IPS-NIHi7 (cell line): Measurements from ENCODE around the gene RBP4.

Source experiments
- DNase-seq: peaks from one replicate; pipeline ENCODE4 v3.0.0; 2012; ENCODE audit warnings: mixed read lengths; ENCODE audit errors: extremely low spot score

RBP4 gene

DNA sequence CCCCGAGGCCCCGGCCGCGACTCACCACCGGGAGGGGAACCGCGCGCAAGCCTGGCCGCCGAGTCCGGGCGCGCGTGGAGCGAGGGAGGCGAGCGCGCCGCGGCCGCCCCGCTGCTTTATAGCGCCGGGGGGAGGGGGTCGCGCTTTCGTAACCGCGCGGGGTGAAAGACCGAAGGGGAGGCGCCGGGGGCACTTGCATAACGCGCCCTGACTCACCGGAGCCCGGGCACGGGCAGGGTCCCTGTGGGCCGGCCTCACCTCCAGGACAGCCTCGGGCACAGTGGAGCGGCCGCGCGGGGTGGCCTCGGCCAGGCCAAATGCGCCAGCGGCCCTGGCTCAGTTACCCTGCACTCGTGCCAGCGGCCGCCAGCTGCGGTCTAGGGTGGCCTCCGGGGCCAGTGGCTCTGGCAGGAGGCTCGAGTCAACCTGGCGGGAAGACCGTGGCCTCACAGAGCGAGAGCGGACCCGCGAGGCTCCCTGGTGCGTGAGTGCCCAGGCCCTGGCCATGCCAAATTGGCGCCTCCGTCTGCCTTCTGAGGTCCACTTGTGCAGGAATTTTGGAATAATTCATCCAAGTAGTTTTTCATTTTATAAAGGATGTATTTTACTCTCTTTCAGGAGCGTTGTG, at the start of gene RBP4:
Gene RBP4, minus strand, starts transcription at position 90 of the 628 bp plus-strand sequence. CDS start 207 bp downstream, outside the sequence.
- DNase-seq: peak; percentile 26

DNA sequence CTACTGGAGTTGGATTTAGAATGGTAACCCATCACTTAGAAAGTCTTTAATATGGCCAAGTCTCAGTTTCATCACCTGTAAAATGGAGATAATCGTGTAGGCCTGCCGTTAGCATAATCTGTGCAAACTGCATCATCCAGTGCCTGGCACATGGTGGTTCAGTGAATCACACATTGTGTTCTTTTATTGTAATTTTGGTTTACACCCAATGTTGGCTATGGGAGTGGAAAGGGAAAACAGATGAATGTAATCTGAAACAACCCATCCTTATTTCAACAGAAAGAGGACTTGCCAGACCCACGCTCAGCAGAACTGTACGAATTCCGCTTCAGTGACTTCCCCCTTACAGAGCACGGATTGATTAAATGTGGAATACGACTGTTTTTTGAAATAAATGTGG, 38.8 kb upstream of the RBP4 start:
- no peak for DNase-seq

DNA sequence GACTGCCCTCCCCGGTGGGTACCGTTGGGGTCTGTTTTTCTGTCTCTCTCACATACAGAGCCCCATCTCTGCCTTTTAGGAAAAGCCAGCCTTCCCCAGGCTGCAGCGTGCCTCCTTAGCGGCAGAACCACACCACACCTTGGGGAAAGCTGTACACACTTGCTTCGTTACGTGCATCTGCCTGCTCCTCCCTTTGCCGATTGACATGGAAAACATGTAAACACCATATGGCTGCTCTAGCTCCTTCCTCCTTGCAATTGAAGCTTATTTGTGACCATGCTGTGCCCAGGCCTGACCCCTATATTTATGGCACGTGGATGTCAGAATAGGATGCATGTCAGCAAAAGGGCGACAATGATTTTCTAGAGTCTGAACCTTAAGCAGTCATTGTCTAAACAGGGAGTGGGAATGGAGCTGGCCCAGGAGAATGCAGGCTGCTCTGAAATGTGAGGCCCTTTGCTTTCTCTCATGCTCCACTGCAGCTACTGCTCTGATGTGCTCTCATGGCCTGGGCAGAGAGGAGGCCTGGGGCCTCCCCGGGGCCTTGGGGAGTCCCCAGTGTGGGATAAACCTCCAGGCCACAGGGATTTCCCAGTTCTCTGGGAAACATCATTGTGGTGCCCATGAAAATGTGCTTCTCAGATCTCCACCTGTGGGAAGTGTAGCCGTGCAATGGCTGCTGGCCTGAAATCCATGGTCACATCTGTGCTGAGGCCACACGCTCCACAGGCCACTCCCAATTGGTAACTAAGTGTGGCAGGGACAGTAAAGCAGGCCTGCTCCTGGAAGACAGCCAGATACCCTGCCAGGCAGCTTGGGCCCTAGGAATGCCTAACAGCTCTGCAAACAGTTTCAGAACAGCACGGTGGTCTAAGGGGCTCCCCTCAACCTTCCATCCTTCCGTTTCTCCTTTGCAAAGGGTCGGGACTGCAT, 29.9 kb upstream of the RBP4 start:
- DNase-seq: no peak

DNA sequence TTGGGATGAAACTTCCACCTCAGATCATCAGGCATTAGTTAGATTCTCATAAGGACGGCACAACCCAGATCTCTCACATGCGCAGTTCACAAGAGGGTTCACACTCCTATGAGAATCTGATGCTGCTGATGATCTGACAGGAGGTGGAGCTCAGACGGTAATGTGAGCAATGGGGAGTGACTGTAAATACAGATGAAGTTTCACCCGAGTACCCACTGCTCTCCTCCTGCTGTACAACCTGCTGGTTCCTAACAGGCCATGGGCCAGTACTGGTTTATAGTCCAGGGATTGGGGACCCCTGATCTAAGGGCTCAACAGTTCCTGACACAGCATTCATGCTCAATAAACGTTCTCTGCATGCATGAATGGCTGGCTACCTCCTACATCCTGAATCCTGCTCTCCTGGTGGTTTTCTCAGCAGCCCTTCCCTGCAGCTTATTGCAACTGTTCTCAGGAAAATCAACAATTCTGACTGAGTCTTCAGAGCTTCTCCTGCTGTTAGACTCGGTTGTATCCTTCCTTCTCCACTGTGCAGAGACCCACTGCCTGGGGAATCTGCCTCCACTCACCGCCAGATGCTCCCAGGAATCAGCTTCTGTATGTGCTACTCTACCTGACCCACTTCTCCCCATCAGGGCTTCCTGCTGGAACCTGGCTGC, 28.7 kb upstream of the RBP4 start:
- no peak for DNase-seq

DNA sequence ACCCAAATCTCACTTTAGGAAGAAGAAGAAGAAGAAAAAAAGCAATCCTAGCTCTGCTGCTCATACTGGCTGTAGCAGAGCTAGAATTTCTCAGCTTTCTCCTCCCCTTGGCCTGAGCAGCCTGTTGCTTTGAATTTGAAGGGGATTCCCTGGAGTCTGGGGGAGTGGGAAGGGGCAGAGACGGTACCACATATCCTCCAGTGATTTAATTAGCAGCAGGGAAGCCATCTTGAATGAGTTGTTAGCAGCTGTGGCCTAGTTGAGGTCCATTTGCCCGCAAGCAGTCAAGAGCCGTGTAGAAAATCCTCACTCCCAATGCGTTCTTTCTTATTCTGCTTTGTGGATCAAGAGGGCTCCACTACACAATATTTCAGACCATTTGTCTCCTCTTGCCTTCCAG, 27.8 kb upstream of the RBP4 start:
- no peak for DNase-seq

DNA sequence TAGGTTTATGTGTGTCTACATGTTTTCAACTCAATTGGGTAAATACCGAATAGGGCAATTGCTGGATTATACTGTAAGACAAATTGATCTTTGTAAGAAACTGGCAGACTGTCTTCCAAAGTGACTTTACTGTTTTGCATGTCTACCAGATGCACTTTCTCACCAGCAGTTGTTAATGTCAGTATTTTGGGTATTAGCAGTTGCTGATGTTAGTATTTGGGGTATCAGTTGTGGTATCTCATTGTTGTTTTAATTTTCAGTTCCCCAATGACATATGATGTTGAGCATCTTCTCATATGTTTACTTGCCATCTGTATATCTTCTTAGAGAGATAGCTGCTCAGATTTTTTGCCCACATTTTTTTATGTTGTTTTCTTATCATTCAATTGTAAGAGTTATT, 21.9 kb upstream of the RBP4 start:
- DNase-seq: no peak

DNA sequence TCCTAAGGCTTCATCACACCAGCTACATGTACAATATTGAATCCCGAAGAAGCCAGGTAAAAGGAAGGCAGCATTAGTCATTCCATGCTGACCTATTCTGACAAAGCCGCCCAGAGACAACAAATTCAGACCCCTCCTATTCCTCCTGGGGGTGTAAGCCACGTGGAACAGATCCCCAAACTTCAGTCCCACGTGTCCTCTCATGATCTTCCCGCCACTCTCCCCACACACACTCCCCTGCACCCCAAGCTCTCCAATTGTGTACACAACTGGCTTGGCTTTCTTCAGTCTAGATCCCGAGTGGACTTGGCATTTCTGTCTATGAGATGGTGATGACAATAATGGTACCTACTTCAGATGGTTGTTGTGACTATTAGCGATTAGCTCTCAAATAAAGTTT, 19.9 kb upstream of the RBP4 start:
- no peak for DNase-seq

DNA sequence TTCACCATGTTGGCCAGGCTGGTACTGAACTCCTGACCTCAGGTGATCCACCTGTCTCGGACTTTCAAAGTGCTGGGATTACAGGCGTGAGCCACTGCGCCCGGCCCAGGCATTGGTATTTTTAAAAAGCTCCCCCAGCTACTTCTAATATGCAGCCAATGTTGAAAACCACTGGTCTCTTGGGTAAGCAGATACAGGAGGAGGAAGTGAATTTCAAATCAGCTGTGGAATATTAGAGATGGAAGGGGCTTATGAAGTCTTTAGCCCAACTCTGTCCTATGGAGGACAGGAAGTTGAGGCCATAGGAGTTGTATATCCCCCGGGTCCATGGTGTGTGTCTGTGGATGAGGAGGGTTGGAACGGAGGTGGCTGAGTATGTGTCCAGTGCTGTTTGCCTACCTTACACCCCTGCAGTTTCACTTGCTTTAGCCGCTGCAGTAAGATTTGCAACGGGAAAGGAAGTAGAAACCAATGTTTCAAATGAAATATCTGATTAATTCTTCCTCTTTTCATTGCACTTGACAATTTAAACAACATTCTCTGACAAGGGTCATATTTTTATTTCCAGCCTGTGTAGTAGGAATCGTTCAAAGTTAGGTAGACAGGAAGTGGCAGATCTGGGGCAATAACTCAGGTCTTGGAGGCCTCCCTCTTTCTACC, 14.7 kb upstream of the RBP4 start:
- no peak for DNase-seq

DNA sequence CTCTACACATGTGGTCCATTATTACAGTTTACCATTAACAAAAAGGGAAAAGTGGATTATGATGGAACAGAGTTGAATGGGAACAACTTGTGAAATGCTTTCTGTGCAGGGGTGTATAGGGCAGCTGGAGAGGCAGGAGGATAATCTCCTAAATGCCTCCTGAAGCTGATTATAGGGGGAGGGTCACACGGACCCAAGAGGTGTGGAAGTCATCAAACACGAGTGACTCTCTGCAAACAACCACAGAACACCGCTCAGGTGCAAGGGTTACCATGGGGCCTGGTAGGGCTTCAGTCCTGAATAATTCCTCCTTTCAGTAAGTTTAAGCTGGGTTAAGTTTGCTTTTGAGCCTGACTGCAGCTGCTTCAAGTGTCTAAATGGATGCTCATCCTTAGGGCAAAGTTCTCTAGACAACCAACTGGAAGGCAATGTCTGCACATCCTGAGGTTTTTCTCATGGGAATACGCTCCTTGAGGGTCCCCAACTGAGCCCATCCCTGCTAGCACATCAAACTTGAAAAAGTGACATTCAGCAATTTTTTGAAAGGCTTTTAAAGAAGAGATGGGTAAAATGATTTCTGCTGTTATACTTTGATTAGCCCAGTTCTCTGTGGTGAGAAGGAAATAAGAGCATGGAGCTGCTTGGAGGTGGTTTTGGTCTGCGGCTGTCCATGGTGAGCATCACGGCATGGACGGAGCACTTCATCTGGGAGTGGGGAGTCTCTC, 13.2 kb upstream of the RBP4 start:
- no peak for DNase-seq

DNA sequence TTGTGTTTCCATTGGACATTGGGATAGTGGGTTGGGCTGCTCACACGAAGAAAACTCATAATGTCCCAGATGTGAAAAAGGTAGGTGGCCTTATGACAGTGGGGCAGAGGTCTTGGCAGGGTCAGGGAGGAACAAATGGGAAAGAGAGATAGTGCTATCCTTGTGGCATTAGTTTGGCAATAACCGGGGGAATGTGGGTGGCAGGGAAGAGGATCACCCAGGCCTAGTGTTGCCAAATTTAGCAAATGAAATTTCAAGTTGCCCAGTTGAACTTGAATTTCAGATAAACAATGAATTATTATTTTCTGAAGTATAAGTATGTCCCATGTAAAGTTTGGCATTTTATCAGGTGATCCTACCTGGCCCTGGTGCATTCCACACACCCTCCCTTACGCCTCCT, 12.1 kb upstream of the RBP4 start:
- DNase-seq: no peak

DNA sequence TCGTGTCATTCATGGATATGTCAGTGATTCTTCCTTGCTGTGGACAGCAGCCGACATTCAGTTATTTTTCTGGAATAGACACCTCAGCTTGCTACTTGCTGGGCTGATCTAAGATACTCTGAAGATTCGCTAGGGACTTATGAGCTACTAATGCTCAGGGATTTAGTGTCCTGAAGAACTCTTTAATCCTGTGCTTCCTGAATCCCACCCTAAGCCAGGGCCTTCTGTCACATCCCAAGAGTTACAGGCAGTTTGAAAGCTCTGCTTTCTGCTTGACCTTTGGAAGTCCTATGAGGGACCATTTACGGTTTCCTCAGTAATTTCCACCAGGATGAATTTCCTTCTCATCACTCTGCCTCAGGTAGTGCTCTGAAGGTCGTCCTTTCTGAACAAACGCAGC, 11.3 kb upstream of the RBP4 start, which contains the start of gene PDE6C:
Gene PDE6C, plus strand, starts transcription at position 227 of the 400 bp plus-strand sequence. CDS start 189 bp downstream, outside the sequence.
- DNase-seq: no peak

DNA sequence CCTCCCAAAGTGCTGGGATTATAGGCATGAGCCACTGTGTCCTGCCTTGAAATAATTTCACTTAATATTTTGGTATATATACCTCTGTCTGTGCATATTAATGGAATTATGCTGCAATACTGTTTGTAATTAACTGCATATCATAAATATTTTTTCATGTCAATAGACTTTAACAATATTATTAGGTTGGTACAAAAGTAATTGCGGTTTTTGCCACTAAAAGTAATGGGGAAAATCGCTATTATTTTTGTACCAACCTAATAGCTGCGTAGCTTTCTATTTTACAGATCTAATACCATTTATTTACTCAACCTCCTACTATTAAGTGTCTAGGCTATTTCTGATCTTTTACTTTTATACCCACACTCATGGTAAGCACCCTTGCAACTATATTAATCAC, 7.4 kb upstream of the RBP4 start:
- DNase-seq: no peak

DNA sequence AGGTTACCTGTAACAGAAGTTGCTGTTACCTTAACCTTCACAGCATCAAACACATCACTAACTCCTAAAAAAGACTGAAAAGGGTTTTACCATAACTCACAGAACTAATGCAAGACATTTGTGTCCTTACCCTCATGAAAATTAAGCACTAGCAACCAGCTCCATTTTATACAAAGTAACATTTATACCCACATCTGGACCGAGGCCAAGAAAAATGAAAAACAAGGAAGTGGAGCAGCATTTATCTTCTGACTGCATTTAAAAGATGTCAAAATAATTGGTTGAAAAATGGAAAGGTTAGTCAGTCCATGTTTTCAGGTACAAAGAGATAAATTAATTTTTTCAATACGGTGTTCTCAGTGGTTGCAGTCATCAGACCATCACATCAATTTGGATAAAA, 3.1 kb upstream of the RBP4 start:
- no peak for DNase-seq

DNA sequence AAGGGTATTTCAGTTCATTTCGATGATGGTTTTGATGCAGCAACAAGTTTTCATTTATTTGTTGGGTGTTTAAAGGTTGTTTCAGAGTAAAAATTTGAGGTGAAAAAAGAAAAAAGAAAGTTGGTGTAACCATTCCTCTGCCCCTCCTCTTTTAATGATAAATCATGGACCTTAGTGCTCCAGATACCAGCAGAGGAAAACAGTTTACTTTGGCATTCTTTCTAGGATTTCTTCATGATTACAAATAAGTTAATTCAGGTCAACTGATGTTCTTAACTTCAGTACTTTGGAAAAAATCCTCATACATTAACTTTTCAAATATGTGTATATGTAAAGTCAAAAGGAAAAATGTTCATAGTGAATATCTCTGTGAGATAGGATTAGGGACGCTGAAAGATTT, 2.0 kb upstream of the RBP4 start:
- no peak for DNase-seq

DNA sequence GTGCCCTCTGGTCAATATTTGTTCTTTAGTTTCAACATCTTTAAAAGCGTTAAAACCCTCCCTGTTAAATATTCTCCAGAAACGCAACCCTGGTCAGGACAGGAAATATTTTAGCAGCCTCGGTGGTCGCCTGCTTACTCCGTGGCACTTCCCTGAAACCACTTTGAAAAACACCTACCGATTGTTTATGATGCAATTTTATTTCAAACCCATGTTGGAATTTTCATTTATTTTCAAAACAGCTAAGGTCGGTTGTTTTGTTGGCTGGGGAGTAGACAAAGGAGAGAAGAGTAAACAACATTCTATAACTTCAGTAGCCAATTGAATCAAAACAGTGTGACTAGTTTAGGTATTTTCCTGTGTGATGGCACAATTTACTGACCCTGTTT, 733 bp upstream of the RBP4 start:
- DNase-seq: no peak

DNA sequence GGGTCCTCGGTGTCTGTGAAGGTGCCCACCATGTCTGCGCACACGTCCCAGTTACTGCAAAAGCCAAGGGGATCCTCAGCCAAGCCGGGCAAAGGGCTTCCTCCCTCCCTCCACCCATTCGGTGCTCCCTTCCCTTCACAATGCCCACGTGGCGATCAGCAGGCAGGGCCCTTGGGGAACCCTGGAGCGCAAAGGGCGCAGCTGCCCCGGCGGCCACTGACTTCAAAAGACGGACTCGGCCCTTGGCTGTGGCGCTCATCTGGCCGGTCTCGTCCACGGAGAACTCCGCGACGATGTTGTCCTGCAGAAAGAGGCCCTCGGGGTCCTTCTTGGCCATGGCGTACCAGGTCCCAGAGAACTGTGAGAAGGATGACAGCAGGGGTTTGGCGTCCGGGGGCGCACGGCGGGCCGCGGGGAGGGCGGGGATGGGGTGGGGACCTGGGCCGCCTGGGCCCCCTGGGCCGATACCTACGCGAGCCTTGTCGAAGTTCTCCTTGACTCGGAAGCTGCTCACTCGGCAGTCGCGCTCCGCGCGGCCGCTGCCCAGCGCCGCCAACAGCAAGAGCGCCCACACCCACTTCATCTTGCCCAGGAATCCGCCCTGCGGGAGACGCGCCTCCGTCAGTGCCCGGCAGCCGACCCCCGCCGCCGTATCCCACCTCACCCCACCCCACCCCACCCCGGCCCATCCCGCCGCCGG, 439 bp downstream of the RBP4 start:
- DNase-seq: peak; percentile 24

DNA sequence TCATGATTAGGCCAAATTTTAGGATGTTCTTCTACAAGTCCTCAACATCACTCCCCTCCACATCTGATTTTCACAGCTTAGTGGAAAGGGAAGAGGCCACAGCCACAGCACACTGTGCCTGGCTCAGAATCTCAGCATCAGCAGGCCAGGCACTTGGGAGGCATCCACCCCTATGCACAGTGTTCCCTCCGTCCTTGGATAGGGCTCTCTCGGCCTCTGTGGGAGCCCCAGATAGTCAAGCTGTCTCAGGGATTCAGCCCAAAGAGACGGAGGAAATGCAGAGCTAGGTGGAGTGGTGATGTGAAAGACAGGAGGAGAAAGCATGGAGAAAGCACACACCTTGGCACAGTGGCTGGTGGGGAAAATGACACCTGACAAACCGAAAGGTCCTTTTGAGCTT, 1.3 kb downstream of the RBP4 start:
- DNase-seq: no peak

DNA sequence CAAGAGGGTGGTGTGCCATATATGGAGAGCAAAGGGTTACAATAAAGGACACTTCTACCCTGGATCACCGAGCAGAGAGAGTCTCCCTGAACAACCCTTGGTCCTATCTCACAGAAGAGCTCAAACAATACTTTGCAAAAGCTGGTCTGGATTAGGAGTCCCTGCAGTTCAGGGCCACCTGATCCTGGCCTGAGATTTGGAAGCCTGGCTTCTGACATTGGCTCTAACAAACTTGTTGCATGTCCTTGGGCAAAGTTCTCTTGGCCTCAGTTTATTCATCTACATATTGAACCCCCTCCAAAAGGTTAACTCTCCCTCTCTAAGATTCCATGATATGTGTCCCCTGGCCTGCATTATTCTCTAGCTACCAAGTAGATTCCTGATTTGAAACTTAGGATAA, 1.7 kb downstream of the RBP4 start:
- no peak for DNase-seq

DNA sequence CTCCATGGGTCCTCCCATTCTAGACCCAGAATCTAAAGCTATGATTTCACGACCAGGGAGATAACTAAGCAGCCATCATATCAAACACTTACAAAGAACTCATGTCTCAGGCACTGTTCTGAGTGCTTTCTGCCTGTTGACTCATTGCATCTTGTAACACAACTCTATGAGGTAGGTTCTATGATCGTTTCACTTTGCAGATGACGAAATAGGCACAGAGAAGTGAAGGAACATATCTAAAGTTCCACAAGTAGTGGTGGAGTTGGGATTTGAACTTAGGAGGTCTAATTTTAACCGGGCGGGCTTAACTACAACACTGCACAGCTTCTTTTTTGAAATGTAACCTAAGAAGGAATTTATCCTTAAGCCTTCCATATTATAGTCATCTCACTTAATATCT, 2.9 kb downstream of the RBP4 start:
- no peak for DNase-seq

DNA sequence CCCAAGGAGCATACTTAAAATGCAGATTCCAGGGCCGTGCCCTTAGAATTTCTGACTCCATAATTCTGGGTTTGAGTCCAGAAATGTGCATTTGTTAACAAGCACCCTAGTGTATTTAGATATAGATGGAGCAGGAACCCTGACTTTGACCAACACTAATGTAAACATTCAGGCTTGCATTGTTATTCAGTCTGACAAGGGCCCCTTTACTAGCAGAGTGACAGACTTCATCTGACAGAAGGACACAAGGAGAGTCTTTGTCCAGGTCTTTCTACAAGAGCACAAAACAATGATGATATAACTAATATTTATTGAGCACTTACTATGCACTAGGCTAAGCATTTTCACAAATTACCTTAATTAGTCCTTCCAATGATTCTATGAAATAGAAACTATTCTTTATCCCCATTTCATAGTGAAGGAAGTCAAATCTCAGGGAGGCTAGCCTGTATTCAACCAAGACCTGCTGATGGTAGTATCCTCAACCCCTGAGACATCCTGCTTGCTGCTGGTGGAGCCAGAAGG, 3.9 kb downstream of the RBP4 start:
- DNase-seq: no peak

DNA sequence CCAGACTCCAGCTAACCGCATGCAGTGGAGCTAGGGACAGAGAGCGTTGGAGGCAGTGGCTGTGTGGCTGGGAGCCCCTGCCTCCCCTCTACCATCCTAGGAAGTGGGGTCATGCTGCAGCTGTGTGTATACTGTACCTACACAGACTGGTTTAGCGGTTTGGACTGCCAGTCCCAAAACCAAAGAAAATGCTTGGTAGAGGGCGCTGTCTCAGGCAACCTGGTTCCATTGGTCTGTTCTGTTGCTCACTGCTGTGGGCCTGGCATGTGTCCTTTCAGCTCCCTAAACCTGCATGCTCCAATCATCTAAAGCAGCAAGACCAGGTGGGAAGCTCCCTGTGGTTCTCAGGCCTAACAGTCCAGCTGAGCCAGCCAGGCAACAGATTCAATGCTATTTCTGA, 4.5 kb downstream of the RBP4 start:
- DNase-seq: peak; percentile 66
